Measurements from ENCODE around the gene LZTR1. TPM values are rescaled to one million over a fixed set of nuclear protein-coding genes. Genes with fewer than 3 reads are reported as not detected.
A peak's percentile ranks its signal among the peaks of the same experiment; 100 is the strongest.

LZTR1 gene
- total and polyA plus RNA-seq, 11 donors = 18.4 to 41.9 (median 26.6) TPM

DNA sequence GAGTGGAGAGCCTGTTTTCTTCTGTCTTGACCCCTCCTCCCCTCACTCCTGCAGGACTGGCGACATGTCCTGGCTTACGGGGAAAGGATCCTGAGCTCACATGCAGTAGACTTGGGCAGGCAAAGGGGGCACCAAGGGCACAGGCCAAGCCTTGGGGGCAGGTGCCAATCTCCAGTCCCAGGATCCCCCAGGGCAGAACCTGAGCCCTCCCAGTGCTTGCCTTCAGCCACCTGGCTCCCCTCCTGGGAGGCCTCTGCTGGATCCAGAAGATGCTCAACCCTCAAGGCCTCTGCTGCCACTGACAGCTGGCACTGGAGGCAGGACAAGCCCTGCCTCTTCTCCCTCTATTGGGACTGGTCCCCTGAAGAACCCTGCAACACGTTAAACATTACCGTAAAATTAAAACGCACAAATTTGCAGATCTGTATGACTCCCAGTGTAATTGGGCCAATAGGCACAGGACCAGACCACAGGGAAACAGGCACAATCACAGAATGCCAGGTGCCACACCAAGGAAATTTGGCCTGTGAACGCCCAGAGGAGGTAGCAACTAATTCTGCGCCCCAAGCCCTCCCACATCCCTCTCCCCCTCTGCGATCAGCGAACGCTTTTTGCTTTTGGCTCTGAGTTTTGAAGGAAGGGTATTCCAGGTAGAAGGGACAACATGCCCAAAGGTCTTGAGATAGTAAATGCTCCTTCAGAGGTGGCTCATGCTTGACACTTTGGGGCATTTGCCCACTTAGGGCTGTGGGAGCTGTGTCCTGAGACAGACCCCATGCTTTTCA lies 967 bp upstream of the LZTR1 start:
- peaks cover 0 to 23% (median 10%) of the 10 kb centered on the region in 9 donors for H3K36me3 ChIP-seq
- WGBS, 4 donors = 65 to 81% (median 70%) methylated on average over 10 of the region's 10 CpGs
- no peak for TF ChIP-seq CTCF (IDR thresholded peaks at IDR 0.05)
- no peak for TF ChIP-seq POLR2A (IDR thresholded peaks at IDR 0.05)

DNA sequence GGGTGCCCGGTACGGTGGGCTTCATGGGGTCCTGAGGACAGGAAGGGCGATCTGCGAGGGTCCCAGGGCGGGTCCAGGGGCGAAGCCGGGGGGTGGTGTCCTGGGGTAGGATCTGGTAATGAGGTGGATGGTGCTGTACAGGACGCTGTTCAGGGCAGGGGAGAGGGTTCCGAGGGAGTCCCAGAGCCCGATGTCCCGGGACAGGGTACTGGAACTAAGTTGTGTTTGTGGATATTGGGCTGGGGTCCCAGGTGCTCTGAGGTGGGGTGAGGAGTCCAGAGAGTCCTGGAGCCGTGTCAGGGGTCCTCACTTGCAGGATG lies 426 bp downstream of the LZTR1 start:
- DNase-seq (no peak), ATAC-seq (peak in 2 of 4 donors; percentile 11 to 16)
- WGBS, 4 donors = 0 to 2% (median 1%) methylated on average over 9 to 12 of the region's 12 CpGs
- peaks cover 0 to 3% (median 0%) of the 10 kb centered on the region in 9 donors for H3K27me3 ChIP-seq
- peaks cover 0 to 36% (median 22%) of the 10 kb centered on the region in 9 donors for H3K36me3 ChIP-seq
- peaks cover 7 to 39% (median 25%) of the 10 kb centered on the region in 12 donors for H3K4me1 ChIP-seq
- H3K27ac ChIP-seq = peak overlapping the region in 11 of 12 donors; percentile 90 to 96 (median 94)
- peaks cover 0 to 13% (median 2%) of the 10 kb centered on the region in 12 donors for H3K9me3 ChIP-seq
- no peak for TF ChIP-seq CTCF (IDR thresholded peaks at IDR 0.05)
- TF ChIP-seq POLR2A (IDR thresholded peaks at IDR 0.05) = no peak
- intact Hi-C loops (cut with DNase I) = loop anchor here in 3 of 10 donors (1.0 to 10.0 kb wide), 7 partner anchors 35 to 128 kb away; partner anchors contain the start of genes CRKL (in 1 of the 3), PI4KA (in 1 of the 3) and SNAP29 (in 1 of the 3)
- H3K4me3 ChIP-seq = peak overlapping the region; percentile 65 to 99 (median 88)

More for the DNA sequence above, 967 bp upstream of the LZTR1 start:
- H3K4me1 ChIP-seq = peaks cover 7 to 39% (median 25%) of the 10 kb centered on the region in 12 donors
- peak overlapping the region; percentile 22 to 96 (median 94) for H3K27ac ChIP-seq
- intact Hi-C loops (cut with DNase I) = loop anchor here in 3 of 10 donors (2.0 to 10.0 kb wide), 7 partner anchors 20 to 126 kb away; partner anchors contain the start of genes CRKL (in 1 of the 3), PI4KA (in 1 of the 3) and SNAP29 (in 1 of the 3)
- peaks cover 0 to 3% (median 0%) of the 10 kb centered on the region in 9 donors for H3K27me3 ChIP-seq
- peaks cover 0 to 13% (median 2%) of the 10 kb centered on the region in 12 donors for H3K9me3 ChIP-seq
- DNase-seq = no peak
- H3K4me3 ChIP-seq = peak overlapping the region; percentile 65 to 99 (median 88)
- ATAC-seq = no peak

DNA sequence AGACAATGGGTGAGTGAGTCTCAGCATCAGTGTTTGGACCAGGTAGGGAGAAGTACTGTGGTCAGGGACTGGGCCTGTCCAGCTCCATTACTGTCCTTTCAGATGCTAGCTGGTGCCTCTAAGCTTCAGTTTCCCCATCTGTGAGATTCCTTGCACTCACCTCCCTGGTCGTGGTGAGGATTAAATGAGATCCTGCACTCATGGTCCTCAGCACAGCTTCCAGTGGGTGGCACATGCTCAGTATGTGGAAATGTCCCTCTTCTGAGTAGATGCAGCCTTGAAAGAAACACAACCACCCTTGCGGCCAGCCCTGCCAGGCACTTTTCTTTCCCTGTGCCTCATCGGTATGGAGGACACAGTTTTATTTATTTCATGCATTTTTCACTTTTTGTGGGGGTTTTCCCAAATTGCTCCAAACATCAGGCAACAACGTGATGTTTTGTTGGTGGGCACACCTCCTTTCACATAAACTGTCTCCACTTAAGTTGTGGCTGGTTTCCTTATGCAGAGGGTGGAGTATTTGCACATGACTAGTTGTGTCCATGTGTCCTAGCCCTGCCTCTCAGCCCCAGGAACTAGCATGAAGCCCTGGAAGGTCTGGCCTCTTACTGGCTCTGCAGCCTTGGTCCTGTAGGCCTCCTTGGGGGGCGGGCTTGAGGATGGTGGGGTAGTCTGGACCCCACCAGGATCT lies 1.1 kb downstream of the LZTR1 start:
- Histone ChIP-seq H3K36me3 (peaks cover 0 to 43% (median 29%) of the 10 kb centered on the region in 9 donors), H3K27ac (peak overlapping the region in 3 of 12 donors; percentile 90 to 95 (median 91)), H3K4me3 (peak overlapping the region; percentile 65 to 99 (median 88)), H3K27me3 (peaks cover 0 to 3% (median 0%) of the 10 kb centered on the region in 9 donors), H3K4me1 (peaks cover 7 to 39% (median 25%) of the 10 kb centered on the region in 12 donors), H3K9me3 (peaks cover 0 to 11% (median 2%) of the 10 kb centered on the region in 12 donors)
- no peak for ATAC-seq
- TF ChIP-seq POLR2A (IDR thresholded peaks at IDR 0.05) = no peak
- no peak for TF ChIP-seq CTCF (IDR thresholded peaks at IDR 0.05)
- no peak for DNase-seq
- 78 to 90% (median 86%) methylated on average over 5 of the region's 5 CpGs for WGBS, 4 donors
- intact Hi-C loops (cut with DNase I) = loop anchor here in 3 of 10 donors (5.0 to 10.0 kb wide), 6 partner anchors 36 to 128 kb away; partner anchors contain the start of genes CRKL (in 1 of the 3), PI4KA (in 1 of the 3) and SNAP29 (in 1 of the 3)

Data from heart left ventricle (tissue), 16 donors.